Naive thymus-derived CD8-positive, alpha-beta T cell (primary cell): ENCODE data around the gene SORCS1. TPM values are rescaled to one million over a fixed set of nuclear protein-coding genes. Genes with fewer than 3 reads are reported as not detected.
"Not testable (repeated sequence)": the region's sequence is repeated elsewhere in the genome, so short reads cannot be mapped to it uniquely, and the experiment has no call there.

Experiments used
- ATAC-seq, 2 donors: fragments of 150-1000 bp; cut with Tn5 transposase in 1 of 2; sonication (Bioruptor Pico), chemical (Tn5 transposase) in 1 of 2; 1 replicate in 1 of 2; 2 replicates in 1 of 2; pipeline ENCODE4 v1.10.0; 2021; ENCODE audit warnings: mild to moderate bottlenecking in 2 of 2, moderate library complexity in 2 of 2
- POLR2A ChIA-PET: fragments of 350-600 bp; sonication (Branson Sonifier 250); formaldehyde crosslinking; loops from one replicate; lab custom pipeline; 2021; ENCODE audit warnings: antibody characterized with exemption; lab: Charles Lee
- DNase-seq, 10 donors: peaks; one replicate each; pipeline versions ENCODE4 v3.0.0 to v3.0.0-alpha.2; 2020 to 2022
- H3K27ac Mint-ChIP-seq, 10 donors: one replicate each; pipeline ENCODE4 v1.8.0; 2020 to 2022; ENCODE audit warnings: mild to moderate bottlenecking in 10 of 10, mixed read lengths in 10 of 10, moderate library complexity in 4 of 10, inconsistent platforms in 1 of 10
- H3K27me3 Mint-ChIP-seq, 5 donors: one replicate each; pipeline ENCODE4 v1.8.0; 2021 to 2022; ENCODE audit warnings: mixed read lengths in 5 of 5
- H3K36me3 Mint-ChIP-seq, 3 donors: one replicate each; pipeline ENCODE4 v1.8.0; 2020 to 2022; ENCODE audit warnings: mixed read lengths in 3 of 3, mild to moderate bottlenecking in 2 of 3, inconsistent platforms in 1 of 3
- H3K4me1 Mint-ChIP-seq, 4 donors: one replicate each; pipeline ENCODE4 v1.8.0; 2021 to 2022; ENCODE audit warnings: mixed read lengths in 4 of 4
- H3K4me3 Mint-ChIP-seq, 10 donors: one replicate each; pipeline ENCODE4 v1.8.0; 2020 to 2022; ENCODE audit warnings: mild to moderate bottlenecking in 10 of 10, mixed read lengths in 10 of 10, moderate library complexity in 6 of 10, inconsistent platforms in 1 of 10
- H3K9me3 Mint-ChIP-seq, 9 donors: one replicate each; pipeline ENCODE4 v1.8.0; 2020 to 2022; ENCODE audit warnings: mixed read lengths in 9 of 9, mild to moderate bottlenecking in 3 of 9, inconsistent platforms in 1 of 9, moderate library complexity in 1 of 9
- polyA plus RNA-seq, 3 donors: library from polyadenylated mRNA; unstranded; fragments of 300-500 nt; fragmentation: Illumina TruSeq; gene quantifications; one replicate each; pipeline ENCODE4 v1.2.3, GENCODE V29; 2021
- total RNA-seq, 8 experiments: library from RNA in 2 of 8; stranded (reverse) in 2 of 8; gene quantifications; one replicate each; pipeline ENCODE4 v1.2.3 and lab custom pipeline; 2021 to 2026

The SORCS1 gene
- total and polyA plus RNA-seq, 5 experiments from 2014 or later = not detected

DNA sequence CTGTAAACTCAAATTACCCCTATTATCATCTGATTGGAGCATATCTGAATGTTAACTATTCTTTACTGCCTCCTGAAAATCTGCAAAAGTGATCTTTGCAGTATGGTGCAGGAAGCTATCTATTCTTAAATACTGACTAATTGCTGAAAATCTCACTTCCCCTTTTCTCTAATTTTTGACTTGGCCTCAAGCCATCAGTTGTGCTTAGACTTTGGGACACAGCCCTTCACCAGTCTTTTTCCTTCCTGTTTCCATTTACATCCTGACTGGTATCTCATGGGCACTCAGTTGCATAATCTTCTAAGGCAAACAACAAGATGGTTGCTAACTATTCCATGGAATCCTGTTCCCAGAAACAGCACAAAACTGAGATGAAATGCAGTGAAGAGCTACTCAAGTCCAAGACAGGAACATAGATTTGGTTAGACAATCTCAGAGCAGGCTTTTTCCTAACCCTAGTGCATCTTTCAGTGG is 228.5 kb downstream of the SORCS1 start:
- H3K9me3 Mint-ChIP-seq = peaks cover 0 to 13% (median 3%) of the 10 kb centered on the region in 9 donors
- H3K4me1 Mint-ChIP-seq = peaks cover 0 to 14% (median 0%) of the 10 kb centered on the region in 4 donors
- no peak for DNase-seq
- ATAC-seq = no peak
- H3K36me3 Mint-ChIP-seq = no peaks in the 10 kb centered on the region
- no peak overlapping the region for H3K4me3 Mint-ChIP-seq
- no peak overlapping the region for H3K27ac Mint-ChIP-seq
- POLR2A ChIA-PET = no interaction called here
- no peaks in the 10 kb centered on the region for H3K27me3 Mint-ChIP-seq

DNA sequence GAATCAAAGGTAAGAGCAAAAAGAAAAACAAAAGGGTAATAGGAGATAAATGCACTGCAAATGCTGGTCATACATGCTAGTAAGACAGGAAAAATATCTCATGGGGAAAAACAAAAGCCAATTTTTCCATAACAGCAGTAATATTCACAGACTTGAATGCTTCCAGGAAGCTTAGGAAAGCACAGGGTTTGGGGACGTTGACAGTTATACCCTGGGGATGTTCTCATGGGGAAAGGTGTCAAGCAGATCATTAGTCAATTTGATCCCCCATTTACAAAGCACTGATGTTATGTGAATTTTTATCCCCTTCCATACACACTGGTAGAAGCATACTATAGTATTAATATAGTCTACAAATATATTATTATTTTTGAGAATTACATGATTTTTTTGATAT is 232.7 kb downstream of the SORCS1 start:
- no peak for ATAC-seq
- no peak for DNase-seq
- Mint-ChIP-seq H3K27me3 (no peaks in the 10 kb centered on the region), H3K4me1 (peaks cover 0 to 14% (median 0%) of the 10 kb centered on the region in 4 donors), H3K4me3 (no peak overlapping the region), H3K27ac (no peak overlapping the region), H3K36me3 (no peaks in the 10 kb centered on the region), H3K9me3 (peaks cover 0 to 8% (median 3%) of the 10 kb centered on the region in 9 donors)
- POLR2A ChIA-PET = no interaction called here

DNA sequence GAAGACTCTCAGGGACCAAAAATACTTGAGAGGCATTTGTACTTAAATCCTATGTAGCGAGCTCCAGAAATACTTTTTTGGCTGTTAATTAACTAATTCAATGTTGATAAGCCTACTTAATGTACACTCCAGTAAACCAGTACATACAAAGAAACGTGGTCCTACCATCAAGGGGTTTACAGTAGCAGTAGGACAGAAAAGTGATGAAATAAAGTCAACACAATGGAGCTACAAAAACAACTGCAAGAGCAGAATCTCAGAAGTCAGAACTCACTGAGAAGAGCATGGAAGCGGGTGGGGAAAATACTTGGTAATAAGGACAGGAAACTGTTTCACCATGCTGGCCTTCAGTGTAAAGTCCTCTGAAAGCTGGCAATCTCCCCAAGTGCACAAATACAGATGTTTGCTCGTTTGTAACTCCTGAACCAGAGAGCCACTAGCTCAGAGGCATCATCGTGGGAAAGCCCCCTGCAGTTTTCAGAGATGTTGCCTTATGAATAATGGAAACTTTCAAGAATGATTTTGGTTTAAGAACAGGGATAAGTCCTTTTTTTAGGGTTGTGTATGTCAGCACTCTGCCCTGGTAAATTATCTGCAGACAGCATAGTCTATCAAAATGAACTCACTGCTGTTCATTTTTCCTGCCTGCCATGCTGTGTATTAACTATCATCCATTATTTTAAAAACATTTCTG is 233.2 kb downstream of the SORCS1 start:
- Mint-ChIP-seq H3K9me3 (peaks cover 0 to 6% (median 3%) of the 10 kb centered on the region in 9 donors), H3K4me3 (no peak overlapping the region), H3K36me3 (no peaks in the 10 kb centered on the region), H3K27ac (no peak overlapping the region), H3K27me3 (no peaks in the 10 kb centered on the region), H3K4me1 (peaks cover 0 to 10% (median 0%) of the 10 kb centered on the region in 4 donors)
- DNase-seq (no peak), ATAC-seq (no peak)
- POLR2A ChIA-PET = no interaction called here

DNA sequence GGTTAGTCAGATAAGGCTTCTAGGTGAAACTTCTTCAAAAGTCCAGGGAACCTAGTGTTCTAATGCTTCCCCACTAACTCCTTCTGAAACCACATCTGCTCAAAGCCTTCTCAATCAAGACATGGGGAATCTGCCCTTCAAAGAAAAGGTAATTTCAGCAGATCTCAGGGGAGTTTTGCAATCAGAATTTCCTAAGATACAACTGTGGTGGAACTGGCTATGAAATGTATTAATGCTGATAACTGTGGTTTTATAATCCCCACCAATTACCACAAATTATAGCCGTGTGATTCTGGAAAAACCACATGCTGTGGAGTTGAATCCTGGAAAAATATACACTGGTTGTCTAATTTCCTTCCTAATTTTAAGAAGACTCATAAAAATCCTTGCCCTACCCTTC is 233.8 kb downstream of the SORCS1 start:
- no peaks in the 10 kb centered on the region for H3K36me3 Mint-ChIP-seq
- POLR2A ChIA-PET = no interaction called here

DNA sequence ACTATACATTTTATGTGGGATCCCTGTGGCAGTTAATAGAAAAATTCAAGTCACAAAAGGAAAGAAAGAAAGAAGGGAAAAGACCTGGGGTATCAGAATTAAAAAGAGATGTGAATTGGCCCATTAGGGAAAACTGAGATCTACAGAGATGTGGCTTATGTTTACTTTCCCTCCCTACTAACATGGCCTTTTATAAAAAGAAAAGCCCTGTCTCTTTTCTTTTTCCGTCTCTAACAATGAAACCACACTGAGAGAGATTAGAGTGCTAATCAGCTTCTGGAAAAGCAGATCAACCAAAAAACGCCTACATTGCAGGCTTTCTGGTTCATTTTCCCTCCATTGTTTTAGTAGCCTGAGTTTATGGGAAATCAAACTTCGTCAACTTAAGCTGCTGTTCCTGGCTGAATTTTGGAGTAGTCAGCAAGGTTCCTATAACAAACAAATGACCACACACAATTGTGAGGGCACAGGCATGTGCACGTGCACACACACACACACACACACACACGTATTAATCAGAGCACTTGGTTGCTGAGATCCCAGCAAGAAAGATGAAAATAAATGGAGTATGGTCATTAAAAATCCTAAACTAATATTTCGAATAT is 235.1 kb downstream of the SORCS1 start:
- Mint-ChIP-seq H3K36me3 (no peaks in the 10 kb centered on the region), H3K4me1 (no peaks in the 10 kb centered on the region), H3K9me3 (peaks cover 0 to 6% (median 0%) of the 10 kb centered on the region in 9 donors), H3K27me3 (no peaks in the 10 kb centered on the region), H3K27ac (no peak overlapping the region), H3K4me3 (no peak overlapping the region)
- POLR2A ChIA-PET = no interaction called here
- DNase-seq (no peak), ATAC-seq (no peak)

More for the DNA sequence above, 233.8 kb downstream of the SORCS1 start:
- Mint-ChIP-seq H3K4me3 (no peak overlapping the region), H3K4me1 (peaks cover 0 to 4% (median 0%) of the 10 kb centered on the region in 4 donors), H3K9me3 (peaks cover 0 to 6% (median 0%) of the 10 kb centered on the region in 9 donors), H3K27ac (no peak overlapping the region), H3K27me3 (no peaks in the 10 kb centered on the region)
- DNase-seq (no peak), ATAC-seq (no peak)

DNA sequence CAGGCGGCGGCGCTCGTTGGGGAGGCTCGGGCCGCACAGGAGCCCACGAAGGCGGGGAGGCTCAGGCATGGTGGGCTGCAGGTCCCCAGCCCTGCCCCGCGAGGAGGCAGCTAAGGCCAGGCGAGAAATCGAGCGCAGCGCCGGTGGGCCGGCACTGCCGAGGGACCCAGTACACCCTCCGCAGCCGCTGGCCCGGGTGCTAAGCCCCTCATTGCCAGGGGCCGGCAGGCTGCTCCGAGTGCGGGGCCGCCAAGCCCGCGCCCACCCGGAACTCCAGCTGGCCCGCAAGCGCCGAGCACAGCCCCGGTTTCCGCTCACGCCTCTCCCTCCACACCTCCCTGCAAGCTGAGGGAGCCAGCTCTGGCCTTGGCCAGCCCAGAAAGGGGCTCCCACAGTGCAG is 236.4 kb downstream of the SORCS1 start:
- ATAC-seq, H3K4me1 Mint-ChIP-seq, H3K9me3 Mint-ChIP-seq, POLR2A ChIA-PET, H3K36me3 Mint-ChIP-seq, DNase-seq, H3K27ac Mint-ChIP-seq, H3K27me3 Mint-ChIP-seq, H3K4me3 Mint-ChIP-seq: not testable (repeated sequence)

DNA sequence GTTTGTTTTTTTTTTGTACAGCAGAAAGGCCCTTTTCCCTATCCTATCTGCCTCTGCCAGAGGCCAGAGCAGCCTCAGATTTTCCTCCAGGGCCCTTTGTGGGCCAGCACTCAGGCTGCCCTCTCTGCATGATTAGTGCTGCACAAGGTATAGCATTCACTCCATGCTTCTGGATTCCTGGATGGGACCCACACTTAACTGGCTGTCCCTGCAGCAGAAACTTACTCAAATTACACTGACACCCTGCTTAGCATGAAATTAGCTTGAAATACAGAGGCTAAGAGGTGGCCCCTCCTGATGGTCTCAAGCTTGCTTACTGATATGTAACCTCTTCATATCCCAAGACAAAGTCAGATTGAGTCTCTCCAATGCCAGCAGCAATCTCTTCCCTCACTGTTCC is 239.3 kb downstream of the SORCS1 start:
- no peak overlapping the region for H3K4me3 Mint-ChIP-seq

DNA sequence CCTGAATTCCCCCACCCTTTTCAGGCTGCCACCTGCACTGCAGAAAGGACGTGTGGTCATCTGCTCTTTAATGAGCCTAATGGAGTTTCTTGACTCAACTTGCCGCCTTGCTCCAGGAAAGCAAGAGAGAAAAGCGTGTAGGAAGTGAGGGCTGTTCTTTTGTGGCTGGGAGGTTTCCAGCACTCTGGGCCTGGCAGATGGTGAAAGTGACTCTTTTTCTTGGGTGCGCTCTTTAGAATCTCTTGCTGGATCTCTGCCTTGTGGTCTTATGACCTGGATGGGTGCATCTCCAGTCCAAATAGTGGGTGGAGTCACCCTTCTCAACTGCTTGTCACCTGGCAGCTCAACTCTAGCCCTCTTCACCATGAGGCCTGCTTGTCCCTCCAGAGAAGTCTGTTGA is 244.0 kb downstream of the SORCS1 start:
- H3K27ac Mint-ChIP-seq = no peak overlapping the region
- H3K4me1 Mint-ChIP-seq = no peaks in the 10 kb centered on the region
- H3K9me3 Mint-ChIP-seq = peaks cover 0 to 17% (median under 1%) of the 10 kb centered on the region in 9 donors
- DNase-seq (no peak), ATAC-seq (no peak)
- peaks cover 0 to 1% (median 0%) of the 10 kb centered on the region in 5 donors for H3K27me3 Mint-ChIP-seq
- no peaks in the 10 kb centered on the region for H3K36me3 Mint-ChIP-seq
- POLR2A ChIA-PET = no interaction called here
- H3K4me3 Mint-ChIP-seq = no peak overlapping the region

More for the DNA sequence above, 239.3 kb downstream of the SORCS1 start:
- Mint-ChIP-seq H3K27ac (no peak overlapping the region), H3K9me3 (peaks cover 0 to 17% (median 0%) of the 10 kb centered on the region in 9 donors), H3K4me1 (no peaks in the 10 kb centered on the region), H3K27me3 (no peaks in the 10 kb centered on the region), H3K36me3 (no peaks in the 10 kb centered on the region)
- POLR2A ChIA-PET = no interaction called here
- DNase-seq = no peak
- ATAC-seq = no peak

DNA sequence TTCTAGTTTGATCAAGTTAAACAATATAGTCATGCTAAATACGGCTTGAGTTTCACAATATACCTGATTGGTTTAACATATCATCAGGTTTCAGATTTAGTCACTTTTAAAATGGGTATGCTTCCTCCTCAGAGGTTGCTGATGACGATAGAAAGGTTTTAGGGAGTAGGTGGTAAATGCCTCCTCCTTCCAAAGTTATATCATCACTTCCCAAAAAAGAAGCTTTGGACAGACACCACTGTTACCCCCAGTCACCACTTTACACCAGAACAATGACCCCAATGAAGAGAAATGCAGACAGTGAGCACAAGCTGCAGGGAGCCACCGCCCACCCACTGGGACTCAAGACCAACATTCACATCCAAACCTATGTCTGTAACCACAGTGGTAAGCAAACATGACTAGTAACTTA is 244.6 kb downstream of the SORCS1 start:
- Mint-ChIP-seq H3K27me3 (peaks cover 0 to 1% (median 0%) of the 10 kb centered on the region in 5 donors), H3K4me3 (no peak overlapping the region)
- POLR2A ChIA-PET = no interaction called here

DNA sequence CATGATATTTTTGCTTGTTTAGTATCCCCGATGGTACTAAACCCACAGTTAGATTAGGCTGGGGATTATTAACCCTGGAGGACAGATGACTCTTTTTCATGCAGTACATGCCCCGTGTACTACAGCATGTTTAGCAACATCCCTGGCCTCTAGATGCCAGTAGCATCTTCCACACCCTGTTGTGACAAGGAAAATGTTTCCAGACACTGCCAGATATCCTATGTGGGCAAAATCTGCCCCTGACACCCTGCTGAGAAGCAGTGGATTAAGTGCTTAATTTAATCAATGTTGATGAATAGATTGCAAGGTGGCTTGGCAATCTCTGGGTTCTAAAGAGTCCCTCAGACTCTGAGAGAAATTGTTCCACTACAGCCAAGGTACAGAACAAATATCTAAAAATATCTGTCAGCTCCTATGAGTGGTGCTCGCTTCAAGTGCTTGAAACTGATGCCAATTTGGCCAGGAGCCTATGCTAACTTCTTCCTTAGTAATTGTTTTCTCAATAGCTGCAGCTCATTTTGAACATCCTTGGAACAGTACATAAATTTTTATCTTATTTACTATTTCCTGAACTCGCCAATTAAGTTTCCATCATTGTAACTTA is 247.0 kb downstream of the SORCS1 start:
- H3K4me3 Mint-ChIP-seq = no peak overlapping the region
- peaks cover 0 to 1% (median 0%) of the 10 kb centered on the region in 5 donors for H3K27me3 Mint-ChIP-seq
- DNase-seq = no peak
- POLR2A ChIA-PET = no interaction called here
- no peaks in the 10 kb centered on the region for H3K4me1 Mint-ChIP-seq
- H3K9me3 Mint-ChIP-seq = peaks cover 0 to 17% (median 2%) of the 10 kb centered on the region in 9 donors
- no peak overlapping the region for H3K27ac Mint-ChIP-seq
- no peaks in the 10 kb centered on the region for H3K36me3 Mint-ChIP-seq
- ATAC-seq = no peak

More for the DNA sequence above, 244.6 kb downstream of the SORCS1 start:
- Mint-ChIP-seq H3K27ac (no peak overlapping the region), H3K9me3 (peaks cover 0 to 17% (median 2%) of the 10 kb centered on the region in 9 donors), H3K36me3 (no peaks in the 10 kb centered on the region), H3K4me1 (no peaks in the 10 kb centered on the region)
- ATAC-seq = no peak
- no peak for DNase-seq

DNA sequence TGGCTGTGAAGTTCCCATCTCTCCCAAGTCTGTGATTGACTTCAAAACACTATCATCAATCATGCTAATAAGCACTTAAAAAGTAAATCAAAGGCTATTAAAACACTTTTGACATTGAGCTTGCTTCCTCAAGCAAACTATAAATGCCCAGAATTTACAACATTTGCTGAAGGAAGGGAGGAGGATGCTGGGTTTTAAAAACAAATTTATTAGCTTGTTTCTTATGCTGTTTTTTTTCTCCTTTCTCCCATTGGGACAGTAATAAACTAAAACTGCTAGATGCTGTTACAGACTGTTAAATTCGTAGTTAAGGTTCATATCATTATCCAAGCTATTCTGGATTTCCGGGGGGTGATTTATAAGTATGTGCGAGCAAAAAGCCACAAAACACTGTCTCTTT is 250.5 kb downstream of the SORCS1 start:
- no peak for ATAC-seq
- Mint-ChIP-seq H3K9me3 (peaks cover 0 to 7% (median 2%) of the 10 kb centered on the region in 9 donors), H3K4me1 (no peaks in the 10 kb centered on the region), H3K4me3 (no peak overlapping the region), H3K27ac (no peak overlapping the region), H3K27me3 (peaks cover 0 to 2% (median 0%) of the 10 kb centered on the region in 5 donors), H3K36me3 (no peaks in the 10 kb centered on the region)
- POLR2A ChIA-PET = no interaction called here
- DNase-seq = no peak

DNA sequence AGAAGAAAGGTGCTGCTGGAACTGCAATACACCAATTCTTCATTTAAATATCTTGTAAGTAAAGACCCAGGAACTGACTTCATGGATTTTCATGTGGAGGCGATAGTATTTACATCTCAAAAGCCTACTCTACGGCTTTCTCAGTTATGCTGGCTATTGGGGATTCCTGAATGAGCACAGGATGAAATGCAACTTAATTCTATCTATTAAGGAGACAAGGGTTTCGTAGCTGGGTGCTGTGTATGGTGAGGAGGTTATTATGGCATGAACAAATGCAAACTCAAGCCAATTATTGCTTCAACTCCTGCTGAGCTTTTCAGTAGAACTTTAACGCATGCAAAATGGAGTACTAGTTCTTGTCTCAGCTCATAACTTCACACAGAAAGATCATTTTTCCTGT is 251.2 kb downstream of the SORCS1 start:
- H3K4me1 Mint-ChIP-seq = no peaks in the 10 kb centered on the region
- ATAC-seq (no peak), DNase-seq (no peak)
- peaks cover 0 to 5% (median 0%) of the 10 kb centered on the region in 5 donors for H3K27me3 Mint-ChIP-seq
- no peaks in the 10 kb centered on the region for H3K36me3 Mint-ChIP-seq
- POLR2A ChIA-PET = no interaction called here
- H3K4me3 Mint-ChIP-seq = no peak overlapping the region
- no peak overlapping the region for H3K27ac Mint-ChIP-seq
- peaks cover 0 to 8% (median under 1%) of the 10 kb centered on the region in 9 donors for H3K9me3 Mint-ChIP-seq

DNA sequence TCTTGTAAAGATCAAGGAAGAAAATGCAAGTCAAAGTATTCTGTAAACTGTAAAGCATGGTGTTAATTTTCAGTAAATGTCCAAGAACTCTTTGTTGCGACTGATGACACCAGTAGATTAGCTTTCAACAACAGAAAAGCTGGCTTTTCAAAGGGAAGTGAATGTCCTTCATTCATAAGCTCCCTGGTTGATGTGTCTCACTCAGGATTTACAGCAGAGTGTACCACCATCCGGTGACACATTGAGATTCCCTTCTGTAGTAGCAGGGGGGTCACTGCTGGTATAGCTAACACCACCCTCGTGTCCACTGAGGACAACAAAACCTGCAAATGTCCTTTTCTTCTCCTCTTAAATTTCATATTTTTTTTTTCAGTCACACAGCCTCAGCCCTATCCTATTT is 253.4 kb downstream of the SORCS1 start:
- Mint-ChIP-seq H3K9me3 (peaks cover 0 to 9% (median 0%) of the 10 kb centered on the region in 9 donors), H3K27ac (no peak overlapping the region), H3K36me3 (no peaks in the 10 kb centered on the region), H3K27me3 (peaks cover 0 to 5% (median 0%) of the 10 kb centered on the region in 5 donors), H3K4me3 (no peak overlapping the region), H3K4me1 (no peaks in the 10 kb centered on the region)
- POLR2A ChIA-PET = no interaction called here
- DNase-seq (no peak), ATAC-seq (no peak)
